Ishikawa (cell line): ENCODE measurements around the gene TRIM58.

Experiments used
- CEBPB ChIP-seq: IDR thresholded peaks from 2 replicates; pipeline ENCODE4 v1.6.1; 2012
- CREB1 ChIP-seq: IDR thresholded peaks from 2 replicates; pipeline ENCODE4 v1.6.1; 2012; ENCODE audit warnings: low read depth
- EP300 ChIP-seq: IDR thresholded peaks from 2 replicates; pipeline ENCODE4 v1.6.1; 2012; ENCODE audit warnings: borderline replicate concordance
- MAX ChIP-seq: IDR thresholded peaks from 2 replicates; pipeline ENCODE4 v1.6.1; 2012
- NFIC ChIP-seq: IDR thresholded peaks from 2 replicates; pipeline ENCODE4 v1.6.1; 2012
- TAF1 ChIP-seq: IDR thresholded peaks from 2 replicates; pipeline ENCODE4 v1.6.1; 2012; ENCODE audit warnings: low read depth, mild to moderate bottlenecking
- YY1 ChIP-seq: IDR thresholded peaks from 2 replicates; pipeline ENCODE4 v1.6.1; 2012; ENCODE audit warnings: low read depth
- ZBTB7A ChIP-seq: IDR thresholded peaks from 2 replicates; pipeline ENCODE4 v1.6.1; 2012; ENCODE audit warnings: low read depth
- TF ChIP-seq, protein P1 (sequence below): IDR thresholded peaks from 2 replicates; pipeline ENCODE4 v1.6.1; 2012; ENCODE audit warnings: low read depth, mild to moderate bottlenecking

- TF ChIP-seq CEBPB: no peak
- TF ChIP-seq MAX: no peak
- no peak for TF ChIP-seq NFIC
- TF ChIP-seq ZBTB7A: no peak
- TF ChIP-seq, protein P1, sequence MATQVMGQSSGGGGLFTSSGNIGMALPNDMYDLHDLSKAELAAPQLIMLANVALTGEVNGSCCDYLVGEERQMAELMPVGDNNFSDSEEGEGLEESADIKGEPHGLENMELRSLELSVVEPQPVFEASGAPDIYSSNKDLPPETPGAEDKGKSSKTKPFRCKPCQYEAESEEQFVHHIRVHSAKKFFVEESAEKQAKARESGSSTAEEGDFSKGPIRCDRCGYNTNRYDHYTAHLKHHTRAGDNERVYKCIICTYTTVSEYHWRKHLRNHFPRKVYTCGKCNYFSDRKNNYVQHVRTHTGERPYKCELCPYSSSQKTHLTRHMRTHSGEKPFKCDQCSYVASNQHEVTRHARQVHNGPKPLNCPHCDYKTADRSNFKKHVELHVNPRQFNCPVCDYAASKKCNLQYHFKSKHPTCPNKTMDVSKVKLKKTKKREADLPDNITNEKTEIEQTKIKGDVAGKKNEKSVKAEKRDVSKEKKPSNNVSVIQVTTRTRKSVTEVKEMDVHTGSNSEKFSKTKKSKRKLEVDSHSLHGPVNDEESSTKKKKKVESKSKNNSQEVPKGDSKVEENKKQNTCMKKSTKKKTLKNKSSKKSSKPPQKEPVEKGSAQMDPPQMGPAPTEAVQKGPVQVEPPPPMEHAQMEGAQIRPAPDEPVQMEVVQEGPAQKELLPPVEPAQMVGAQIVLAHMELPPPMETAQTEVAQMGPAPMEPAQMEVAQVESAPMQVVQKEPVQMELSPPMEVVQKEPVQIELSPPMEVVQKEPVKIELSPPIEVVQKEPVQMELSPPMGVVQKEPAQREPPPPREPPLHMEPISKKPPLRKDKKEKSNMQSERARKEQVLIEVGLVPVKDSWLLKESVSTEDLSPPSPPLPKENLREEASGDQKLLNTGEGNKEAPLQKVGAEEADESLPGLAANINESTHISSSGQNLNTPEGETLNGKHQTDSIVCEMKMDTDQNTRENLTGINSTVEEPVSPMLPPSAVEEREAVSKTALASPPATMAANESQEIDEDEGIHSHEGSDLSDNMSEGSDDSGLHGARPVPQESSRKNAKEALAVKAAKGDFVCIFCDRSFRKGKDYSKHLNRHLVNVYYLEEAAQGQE: no peak
- no peak for TF ChIP-seq EP300
- TF ChIP-seq TAF1: no peak
- no peak for TF ChIP-seq YY1
- no peak for TF ChIP-seq CREB1
These were observed 49.6 kb downstream of the TRIM58 start for GRCh38 chr1:247906504-247907047.
